Cardiac muscle cell (in vitro differentiated cells and primary cell): ENCODE measurements around the gene ITPRIP. TPM values are rescaled to one million over a fixed set of nuclear protein-coding genes. Genes with fewer than 3 reads are reported as not detected.
A peak's percentile ranks its signal among the peaks of the same experiment; 100 is the strongest.

Experiments used
- DNase-seq, 2 donors: peaks; one replicate each; pipeline versions ENCODE4 v3.0.0 to v3.0.0-alpha.2; 2010 to 2017; ENCODE audit warnings: low read depth in 1 of 2, low spot score in 1 of 2
- H3K27ac ChIP-seq: fragments of 200-600 bp; sonication (generic); 2 replicates; pipeline ENCODE4 v1.5.1; 2016
- H3K27me3 ChIP-seq: fragments of 200-600 bp; sonication (generic); 2 replicates; pipeline ENCODE4 v1.6.0; 2016; ENCODE audit warnings: control low read depth
- H3K36me3 ChIP-seq: fragments of 200-600 bp; sonication (generic); 2 replicates; pipeline ENCODE4 v1.5.1; 2016; ENCODE audit warnings: control low read depth
- H3K4me1 ChIP-seq: fragments of 200-600 bp; sonication (generic); 2 replicates; pipeline ENCODE4 v1.8.1; 2017; ENCODE audit warnings: low read depth, mild to moderate bottlenecking, mixed run types
- H3K4me3 ChIP-seq: fragments of 200-600 bp; sonication (generic); 2 replicates; pipeline ENCODE4 v1.5.1; 2016; ENCODE audit warnings: mild to moderate bottlenecking
- H3K9me3 ChIP-seq: fragments of 200-600 bp; sonication (generic); 2 replicates; pipeline ENCODE4 v1.5.1; 2017; ENCODE audit warnings: low read depth, mild to moderate bottlenecking, control low read depth
- CTCF ChIP-seq: IDR thresholded peaks from 2 replicates; pipeline ENCODE4 v1.5.1; 2012; ENCODE audit warnings: low read depth, mild to moderate bottlenecking, low read length
- polyA plus RNA-seq: library from polyadenylated mRNA; unstranded; fragments of >200 nt; fragmentation: Nextera tagmentation; extraction: Ambion mirVana; gene quantifications from 2 replicates; pipeline ENCODE4 v1.2.1, GENCODE V29; 2016
- total RNA-seq: library from RNA; depleted of rRNA; stranded (reverse); fragments of >200 nt; gene quantifications from 2 replicates; pipeline ENCODE4 v1.2.3, GENCODE V29; 2016

Gene ITPRIP
- total and polyA plus RNA-seq, 2 experiments from 2014 or later = 19.0 to 20.1 TPM

- no peaks in the 10 kb centered on the region for H3K9me3 ChIP-seq
- TF ChIP-seq CTCF = no peak
- H3K4me3 ChIP-seq = no peak overlapping the region
- H3K4me1 ChIP-seq = no peaks in the 10 kb centered on the region
- no peaks in the 10 kb centered on the region for H3K27me3 ChIP-seq
- H3K36me3 ChIP-seq = no peaks in the 10 kb centered on the region
- no peak overlapping the region for H3K27ac ChIP-seq
- DNase-seq = no peak
Measured at GRCh38 chr10:104277785-104278184, 60.5 kb downstream of the ITPRIP start.

- H3K36me3 ChIP-seq = no peaks in the 10 kb centered on the region
- no peak overlapping the region for H3K4me3 ChIP-seq
- TF ChIP-seq CTCF = no peak
- no peaks in the 10 kb centered on the region for H3K27me3 ChIP-seq
- DNase-seq = no peak
- H3K9me3 ChIP-seq = no peaks in the 10 kb centered on the region
- no peak overlapping the region for H3K27ac ChIP-seq
- no peaks in the 10 kb centered on the region for H3K4me1 ChIP-seq
Measured at GRCh38 chr10:104276192-104276591, 62.1 kb downstream of the ITPRIP start.

GRCh38 chr10:104274762-104275721 is 63.2 kb downstream of the ITPRIP start:
- peak; percentile 94 for TF ChIP-seq CTCF
- Histone ChIP-seq H3K4me3 (no peak overlapping the region), H3K36me3 (no peaks in the 10 kb centered on the region)

GRCh38 chr10:104273899-104274575 is 64.2 kb downstream of the ITPRIP start:
- H3K4me1 ChIP-seq = peaks cover 4% of the 10 kb centered on the region
- H3K9me3 ChIP-seq = no peaks in the 10 kb centered on the region
- no peaks in the 10 kb centered on the region for H3K27me3 ChIP-seq
- peak in 1 of 2 donors; percentile 33 for DNase-seq
- no peak overlapping the region for H3K27ac ChIP-seq
- no peak overlapping the region for H3K4me3 ChIP-seq
- H3K36me3 ChIP-seq = no peaks in the 10 kb centered on the region
- TF ChIP-seq CTCF = no peak

More at GRCh38 chr10:104274762-104275721, 63.2 kb downstream of the ITPRIP start:
- Histone ChIP-seq H3K27me3 (no peaks in the 10 kb centered on the region), H3K27ac (no peak overlapping the region), H3K4me1 (no peaks in the 10 kb centered on the region), H3K9me3 (no peaks in the 10 kb centered on the region)
- peak; percentile 49 to 52 for DNase-seq

GRCh38 chr10:104273286-104273685 is 65.0 kb downstream of the ITPRIP start:
- peaks cover 4% of the 10 kb centered on the region for H3K4me1 ChIP-seq
- no peak overlapping the region for H3K27ac ChIP-seq

More at GRCh38 chr10:104273286-104273685, 65.0 kb downstream of the ITPRIP start:
- Histone ChIP-seq H3K36me3 (no peaks in the 10 kb centered on the region), H3K9me3 (no peaks in the 10 kb centered on the region), H3K4me3 (no peak overlapping the region), H3K27me3 (no peaks in the 10 kb centered on the region)
- no peak for TF ChIP-seq CTCF
- DNase-seq = no peak
